ENCODE results near the gene KCNMB2. TPM values are rescaled to one million over a fixed set of nuclear protein-coding genes. Genes with fewer than 3 reads are reported as not detected.

KCNMB2 gene
- total RNA-seq, 4 donors from 2014 or later = 0.82 TPM; not detected in 3

DNA sequence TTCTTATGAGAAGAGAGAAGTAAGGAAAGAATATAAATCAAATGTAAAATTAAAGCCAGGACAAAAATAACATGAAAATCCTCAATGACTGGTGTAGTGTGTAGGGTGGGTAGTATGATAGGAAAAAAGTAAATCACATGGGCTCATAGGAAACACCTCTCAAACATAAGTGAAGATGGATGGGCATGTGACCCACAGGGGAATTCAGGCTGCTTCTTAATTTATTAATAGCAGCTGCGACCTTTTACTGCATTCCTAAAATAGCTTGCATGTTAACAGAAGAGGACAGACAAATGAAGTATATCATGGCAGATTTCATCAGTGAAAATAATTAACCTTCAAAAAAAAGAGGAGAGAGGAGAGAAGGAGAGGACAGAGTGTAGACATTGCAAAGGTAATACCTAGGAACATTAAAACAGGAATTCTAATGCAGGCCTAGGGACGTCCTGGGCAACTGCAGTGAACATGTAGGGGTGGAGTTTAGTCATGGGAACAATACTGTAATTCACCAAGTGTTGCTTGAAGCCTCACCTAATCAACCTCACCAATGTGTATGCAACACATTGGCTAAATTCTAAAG, 132.9 kb downstream of the KCNMB2 start:
- intact Hi-C loops (cut with DNase I; ENCODE audit: low total_unique reads) (no loop called here), in situ Hi-C loops (cut with MboI; ENCODE audit: low pct_ligation_motif_present in 1 of 4, low pct_unique_long_range_greater_than_20kb in 1 of 4, low sequenced_read_pairs in 3 of 4) (no loop called here)
- Histone ChIP-seq H3K36me3 (no peaks in the 10 kb centered on the region), H3K4me3 (no peak overlapping the region), H3K4me1 (peaks cover 0 to 7% (median 0%) of the 10 kb centered on the region in 4 donors), H3K9me3 (no peaks in the 10 kb centered on the region), H3K27ac (no peak overlapping the region), H3K27me3 (no peaks in the 10 kb centered on the region)
- DNase-seq = no peak
- TF ChIP-seq POLR2A (IDR thresholded peaks at IDR 0.05) (no peak), EP300 (IDR thresholded peaks at IDR 0.05; ENCODE audit: low read depth) (no peak), POLR2AphosphoS5 (IDR thresholded peaks at IDR 0.05) (no peak)
- TF ChIP-seq, protein P1, sequence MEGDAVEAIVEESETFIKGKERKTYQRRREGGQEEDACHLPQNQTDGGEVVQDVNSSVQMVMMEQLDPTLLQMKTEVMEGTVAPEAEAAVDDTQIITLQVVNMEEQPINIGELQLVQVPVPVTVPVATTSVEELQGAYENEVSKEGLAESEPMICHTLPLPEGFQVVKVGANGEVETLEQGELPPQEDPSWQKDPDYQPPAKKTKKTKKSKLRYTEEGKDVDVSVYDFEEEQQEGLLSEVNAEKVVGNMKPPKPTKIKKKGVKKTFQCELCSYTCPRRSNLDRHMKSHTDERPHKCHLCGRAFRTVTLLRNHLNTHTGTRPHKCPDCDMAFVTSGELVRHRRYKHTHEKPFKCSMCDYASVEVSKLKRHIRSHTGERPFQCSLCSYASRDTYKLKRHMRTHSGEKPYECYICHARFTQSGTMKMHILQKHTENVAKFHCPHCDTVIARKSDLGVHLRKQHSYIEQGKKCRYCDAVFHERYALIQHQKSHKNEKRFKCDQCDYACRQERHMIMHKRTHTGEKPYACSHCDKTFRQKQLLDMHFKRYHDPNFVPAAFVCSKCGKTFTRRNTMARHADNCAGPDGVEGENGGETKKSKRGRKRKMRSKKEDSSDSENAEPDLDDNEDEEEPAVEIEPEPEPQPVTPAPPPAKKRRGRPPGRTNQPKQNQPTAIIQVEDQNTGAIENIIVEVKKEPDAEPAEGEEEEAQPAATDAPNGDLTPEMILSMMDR (IDR thresholded peaks at IDR 0.05) = no peak
- 44 to 46% methylated on average over 2 of the region's 2 CpGs for WGBS, 2 donors (ENCODE audit: low coverage in 1 of 2)

GRCh38 chr3:178669758-178670157, 133.5 kb downstream of the KCNMB2 start:
- DNase-seq = no peak
- in situ Hi-C loops (cut with MboI; ENCODE audit: low pct_ligation_motif_present in 1 of 4, low pct_unique_long_range_greater_than_20kb in 1 of 4, low sequenced_read_pairs in 3 of 4) = no loop called here
- Histone ChIP-seq H3K36me3 (no peaks in the 10 kb centered on the region), H3K4me1 (peaks cover 0 to 7% (median 0%) of the 10 kb centered on the region in 4 donors), H3K9me3 (no peaks in the 10 kb centered on the region), H3K4me3 (no peak overlapping the region), H3K27me3 (no peaks in the 10 kb centered on the region), H3K27ac (no peak overlapping the region)
- intact Hi-C loops (cut with DNase I; ENCODE audit: low total_unique reads) = no loop called here
- WGBS, 2 donors (ENCODE audit: low coverage in 1 of 2) = 95 to 100% methylated on average over 1 to 2 of the region's 2 CpGs
- TF ChIP-seq, protein P1 (IDR thresholded peaks at IDR 0.05) = no peak
- TF ChIP-seq POLR2A (IDR thresholded peaks at IDR 0.05) = no peak
- no peak for TF ChIP-seq POLR2AphosphoS5 (IDR thresholded peaks at IDR 0.05)
- no peak for TF ChIP-seq EP300 (IDR thresholded peaks at IDR 0.05; ENCODE audit: low read depth)

DNA sequence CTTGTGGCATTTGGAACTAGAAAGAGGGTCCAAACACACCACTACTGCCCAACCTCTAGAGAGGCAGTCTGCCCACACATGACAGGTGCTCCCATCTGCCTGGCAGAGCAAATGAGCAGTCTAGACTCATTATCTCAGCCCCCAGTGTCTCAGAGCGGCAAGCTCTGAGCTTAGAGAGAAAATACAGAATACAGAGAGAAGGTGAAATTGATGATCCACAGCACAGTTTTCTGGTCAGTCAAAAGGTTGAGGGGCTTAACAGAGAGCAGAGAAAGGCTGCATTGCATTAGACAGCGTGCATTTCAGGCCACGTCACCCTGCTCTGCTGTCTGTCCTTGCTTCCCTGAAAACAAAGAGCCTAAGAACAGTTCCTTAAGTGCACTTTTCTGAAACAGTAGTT, 135.1 kb downstream of the KCNMB2 start:
- Histone ChIP-seq H3K4me1 (peaks cover 0 to 7% (median 0%) of the 10 kb centered on the region in 4 donors), H3K36me3 (no peaks in the 10 kb centered on the region), H3K27ac (no peak overlapping the region), H3K9me3 (no peaks in the 10 kb centered on the region), H3K27me3 (no peaks in the 10 kb centered on the region), H3K4me3 (no peak overlapping the region)
- no peak for DNase-seq
- in situ Hi-C loops (cut with MboI; ENCODE audit: low pct_ligation_motif_present in 1 of 4, low pct_unique_long_range_greater_than_20kb in 1 of 4, low sequenced_read_pairs in 3 of 4) = no loop called here
- intact Hi-C loops (cut with DNase I; ENCODE audit: low total_unique reads) = no loop called here
- TF ChIP-seq, protein P1 (IDR thresholded peaks at IDR 0.05) = no peak
- TF ChIP-seq POLR2A (IDR thresholded peaks at IDR 0.05) (no peak), EP300 (IDR thresholded peaks at IDR 0.05; ENCODE audit: low read depth) (no peak), POLR2AphosphoS5 (IDR thresholded peaks at IDR 0.05) (no peak)
- WGBS, 2 donors (ENCODE audit: low coverage in 1 of 2) = 40 to 44% methylated on average over 1 to 3 of the region's 3 CpGs

DNA sequence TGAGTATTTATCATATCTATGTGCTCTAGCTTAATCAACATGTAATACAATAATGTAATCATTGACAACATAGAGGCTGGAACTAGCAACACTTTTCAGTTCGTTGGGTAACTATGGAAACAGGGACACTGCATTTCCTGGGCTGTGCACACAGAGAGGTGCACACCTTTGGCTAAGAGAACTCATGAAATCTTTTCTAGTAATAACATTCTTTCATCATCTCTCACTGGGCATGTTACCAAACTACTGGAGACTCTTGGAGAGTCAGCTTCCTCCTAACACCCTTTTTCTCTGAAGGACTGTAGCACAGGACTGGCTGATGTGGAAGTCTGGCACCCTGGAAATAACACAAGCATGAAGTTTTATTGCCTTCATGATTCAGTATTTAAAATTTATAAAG, 135.6 kb downstream of the KCNMB2 start:
- H3K9me3 ChIP-seq = no peaks in the 10 kb centered on the region
- H3K27ac ChIP-seq = no peak overlapping the region
- no peak overlapping the region for H3K4me3 ChIP-seq
- WGBS, 2 donors (ENCODE audit: low coverage in 1 of 2) = 0% methylated on average over 1 of the region's 1 CpG
- no peak for DNase-seq
- in situ Hi-C loops (cut with MboI; ENCODE audit: low pct_ligation_motif_present in 1 of 4, low pct_unique_long_range_greater_than_20kb in 1 of 4, low sequenced_read_pairs in 3 of 4) (no loop called here), intact Hi-C loops (cut with DNase I; ENCODE audit: low total_unique reads) (no loop called here)
- no peak for TF ChIP-seq POLR2AphosphoS5 (IDR thresholded peaks at IDR 0.05)
- TF ChIP-seq, protein P1 (IDR thresholded peaks at IDR 0.05) = no peak
- TF ChIP-seq POLR2A (IDR thresholded peaks at IDR 0.05) = no peak
- TF ChIP-seq EP300 (IDR thresholded peaks at IDR 0.05; ENCODE audit: low read depth) = no peak
- H3K4me1 ChIP-seq = peaks cover 0 to 7% (median 0%) of the 10 kb centered on the region in 4 donors
- H3K27me3 ChIP-seq = no peaks in the 10 kb centered on the region
- H3K36me3 ChIP-seq = no peaks in the 10 kb centered on the region

All from transverse colon (tissue), 4 donors.